Transverse colon (tissue), 4 donors: Measurements from ENCODE around the gene ENTPD1.

Experiments
- EP300 ChIP-seq: sonication (generic); formaldehyde crosslinking; IDR thresholded peaks from one replicate; pipeline ENCODE4 v1.6.1; 2017; ENCODE audit warnings: antibody characterized with exemption, low read depth
- POLR2A ChIP-seq: fragments of 450-650 bp; IDR thresholded peaks from one replicate; pipeline ENCODE4 v1.6.1; 2016; ENCODE audit warnings: antibody characterized with exemption, mild to moderate bottlenecking, moderate library complexity
- POLR2AphosphoS5 ChIP-seq, 3 donors: sonication (generic); formaldehyde crosslinking; IDR thresholded peaks; one replicate each; pipeline ENCODE4 v1.6.1; 2016; ENCODE audit warnings: antibody characterized with exemption in 3 of 3
- TF ChIP-seq, protein P1 (sequence below), 5 experiments: fragments of 200-600 bp in 3 of 5; fragments of 450-650 bp in 2 of 5; sonication (generic) in 3 of 5; IDR thresholded peaks; 1 replicate in 2 of 5; 2 replicates in 3 of 5; pipeline ENCODE4 v1.5.1; 2016 to 2017; ENCODE audit warnings: antibody characterized with exemption in 5 of 5, inconsistent platforms in 3 of 5, mild to moderate bottlenecking in 2 of 5, moderate library complexity in 1 of 5

DNA sequence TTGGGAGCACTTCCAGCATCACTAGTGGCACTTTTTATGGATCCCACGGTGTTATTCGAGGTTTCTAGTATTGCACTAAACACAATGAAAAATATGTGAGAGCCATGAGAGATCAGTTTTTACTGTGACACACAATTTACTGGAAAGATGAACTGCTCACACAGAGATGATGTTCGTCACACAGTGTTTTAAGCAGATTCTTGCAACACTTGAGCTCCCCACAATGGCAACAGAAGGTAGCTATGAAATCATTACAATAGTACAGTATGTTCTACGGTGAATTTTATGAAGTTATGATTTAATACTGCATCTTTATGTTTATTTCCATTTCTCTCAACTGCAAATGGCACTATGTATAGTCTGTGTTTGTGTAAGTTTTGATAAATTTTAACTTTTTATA, 27.4 kb upstream of the ENTPD1 start:
- TF ChIP-seq, protein P1, sequence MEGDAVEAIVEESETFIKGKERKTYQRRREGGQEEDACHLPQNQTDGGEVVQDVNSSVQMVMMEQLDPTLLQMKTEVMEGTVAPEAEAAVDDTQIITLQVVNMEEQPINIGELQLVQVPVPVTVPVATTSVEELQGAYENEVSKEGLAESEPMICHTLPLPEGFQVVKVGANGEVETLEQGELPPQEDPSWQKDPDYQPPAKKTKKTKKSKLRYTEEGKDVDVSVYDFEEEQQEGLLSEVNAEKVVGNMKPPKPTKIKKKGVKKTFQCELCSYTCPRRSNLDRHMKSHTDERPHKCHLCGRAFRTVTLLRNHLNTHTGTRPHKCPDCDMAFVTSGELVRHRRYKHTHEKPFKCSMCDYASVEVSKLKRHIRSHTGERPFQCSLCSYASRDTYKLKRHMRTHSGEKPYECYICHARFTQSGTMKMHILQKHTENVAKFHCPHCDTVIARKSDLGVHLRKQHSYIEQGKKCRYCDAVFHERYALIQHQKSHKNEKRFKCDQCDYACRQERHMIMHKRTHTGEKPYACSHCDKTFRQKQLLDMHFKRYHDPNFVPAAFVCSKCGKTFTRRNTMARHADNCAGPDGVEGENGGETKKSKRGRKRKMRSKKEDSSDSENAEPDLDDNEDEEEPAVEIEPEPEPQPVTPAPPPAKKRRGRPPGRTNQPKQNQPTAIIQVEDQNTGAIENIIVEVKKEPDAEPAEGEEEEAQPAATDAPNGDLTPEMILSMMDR (IDR thresholded peaks at IDR 0.05): no peak
- no peak for TF ChIP-seq POLR2A
- TF ChIP-seq EP300: peak; percentile 96
- TF ChIP-seq POLR2AphosphoS5 (IDR thresholded peaks at IDR 0.05): peak in 2 of 3 donors; percentile 28 to 58
